C4-2B (cell line): Measurements from ENCODE around the gene RPTOR.

ENCODE experiments used
- H3K27ac ChIP-seq: fragments of 450-650 bp; 2 replicates; pipeline ENCODE4 v1.5.1; 2017
- CTCF ChIP-seq: fragments of 450-650 bp; conservative IDR thresholded peaks from 2 replicates; pipeline ENCODE4 v1.5.1; 2017; ENCODE audit warnings: mild to moderate bottlenecking
- ZFX ChIP-seq: fragments of 450-650 bp; IDR thresholded peaks from 2 replicates; pipeline ENCODE4 v1.6.1; 2017

Gene RPTOR

GRCh38 chr17:80780381-80781198, 236.0 kb downstream of the RPTOR start:
- no peak for TF ChIP-seq CTCF
- H3K27ac ChIP-seq, result no peak overlapping the region

- no peak overlapping the region for H3K27ac ChIP-seq
- no peak for TF ChIP-seq CTCF
- TF ChIP-seq ZFX, result no peak
Observed at GRCh38 chr17:80781211-80781610, 236.6 kb downstream of the RPTOR start.

GRCh38 chr17:80781807-80782277, 237.2 kb downstream of the RPTOR start:
- no peak overlapping the region for H3K27ac ChIP-seq
- TF ChIP-seq ZFX, result no peak
- TF ChIP-seq CTCF, result no peak

- TF ChIP-seq CTCF, result no peak
- no peak overlapping the region for H3K27ac ChIP-seq
Observed at GRCh38 chr17:80782536-80783427, 238.1 kb downstream of the RPTOR start.

- TF ChIP-seq ZFX (no peak), CTCF (no peak)
- H3K27ac ChIP-seq, result no peak overlapping the region
Observed at GRCh38 chr17:80783486-80783885, 238.8 kb downstream of the RPTOR start.

- H3K27ac ChIP-seq, result no peak overlapping the region
- TF ChIP-seq CTCF (no peak), ZFX (no peak)
Observed at GRCh38 chr17:80783971-80784370, 239.3 kb downstream of the RPTOR start.
